Stimulated activated CD8-positive, alpha-beta memory T cell treated with anti-CD3 and anti-CD28 coated beads, Interleukin-4, amount 100 ng/mL, for 24 hours (primary cell): ENCODE data around the gene ERI2.
"Not testable (repeated sequence)": the region's sequence is repeated elsewhere in the genome, so short reads cannot be mapped to it uniquely, and the experiment has no call there.

ENCODE experiments used
- DNase-seq: peaks from one replicate; pipeline ENCODE4 v3.0.0-alpha.2; 2020; ENCODE audit warnings: low read depth

ERI2 gene

GRCh38 chr16:20765732-20766131, 40.5 kb downstream of the ERI2 start:
- no peak for DNase-seq

- DNase-seq: not testable (repeated sequence)
Observed at GRCh38 chr16:20764448-20764847, 41.8 kb downstream of the ERI2 start.

- peak; percentile 29 for DNase-seq
Observed at GRCh38 chr16:20763461-20764232, 42.6 kb downstream of the ERI2 start, which contains the start of gene ACSM3. TSS of gene ACSM3 (plus strand) at chr16:20764014. CDS start at chr16:20770035, 6,021 bp downstream.

GRCh38 chr16:20762404-20763123, 43.7 kb downstream of the ERI2 start:
- no peak for DNase-seq

- no peak for DNase-seq
Observed at GRCh38 chr16:20761175-20761574, 45.1 kb downstream of the ERI2 start.

GRCh38 chr16:20760346-20760745, 45.9 kb downstream of the ERI2 start:
- DNase-seq: no peak

GRCh38 chr16:20755799-20756198, 50.5 kb downstream of the ERI2 start:
- not testable (repeated sequence) for DNase-seq

GRCh38 chr16:20755238-20755637, 51.0 kb downstream of the ERI2 start:
- no peak for DNase-seq

GRCh38 chr16:20753727-20754126, 52.5 kb downstream of the ERI2 start:
- no peak for DNase-seq

- DNase-seq: no peak
Observed at GRCh38 chr16:20750558-20750957, 55.7 kb downstream of the ERI2 start.

- no peak for DNase-seq
Observed at GRCh38 chr16:20749474-20749873, 56.8 kb downstream of the ERI2 start.

- no peak for DNase-seq
Observed at GRCh38 chr16:20747030-20747816, 59.0 kb downstream of the ERI2 start.

- DNase-seq: no peak
Observed at GRCh38 chr16:20746461-20746860, 59.8 kb downstream of the ERI2 start.
